ENCODE results near the gene PKM. TPM values are rescaled to one million over a fixed set of nuclear protein-coding genes. Genes with fewer than 3 reads are reported as not detected.

Gene PKM
- total and polyA plus RNA-seq, 4 donors = 12.9 to 61.2 (median 29.7) TPM

DNA sequence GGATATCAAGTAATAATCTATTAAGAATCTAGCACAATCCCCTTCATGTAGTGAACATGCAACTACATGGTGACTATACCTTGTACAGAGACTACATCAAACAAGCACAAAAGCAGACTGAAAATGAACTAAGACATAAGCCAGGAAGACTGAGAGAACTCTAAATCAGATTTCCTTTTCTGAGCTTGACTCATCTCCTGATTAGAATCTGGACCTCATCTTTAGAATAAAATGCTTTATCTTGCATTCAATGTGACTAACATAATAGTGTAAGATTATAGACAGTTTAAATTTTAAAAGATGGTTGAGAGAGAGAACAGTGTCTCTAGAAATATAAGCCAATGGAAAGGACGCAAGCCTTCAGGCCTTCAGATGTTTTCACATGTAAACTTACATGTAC is 17.5 kb upstream of the PKM start:
- H3K36me3 ChIP-seq (ENCODE audit: control insufficient read depth in 4 of 4, insufficient read depth in 3 of 4, low read depth in 1 of 4, low read length in 3 of 4) = peaks cover 1 to 54% (median 25%) of the 10 kb centered on the region in 4 donors
- no peaks in the 10 kb centered on the region for H3K9me3 ChIP-seq (ENCODE audit: control insufficient read depth in 4 of 4, low read length in 3 of 4)
- H3K4me3 ChIP-seq (ENCODE audit: low read depth in 1 of 3, low read length in 3 of 3) = no peak overlapping the region
- no peak for DNase-seq (ENCODE audit: low spot score)
- no peak overlapping the region for H3K9ac ChIP-seq (ENCODE audit: low read depth in 1 of 2, low read length in 2 of 2)
- H3K4me1 ChIP-seq (ENCODE audit: control insufficient read depth in 4 of 4, insufficient read depth in 4 of 4, low read length in 3 of 4) = no peaks in the 10 kb centered on the region
- TF ChIP-seq, protein P1, sequence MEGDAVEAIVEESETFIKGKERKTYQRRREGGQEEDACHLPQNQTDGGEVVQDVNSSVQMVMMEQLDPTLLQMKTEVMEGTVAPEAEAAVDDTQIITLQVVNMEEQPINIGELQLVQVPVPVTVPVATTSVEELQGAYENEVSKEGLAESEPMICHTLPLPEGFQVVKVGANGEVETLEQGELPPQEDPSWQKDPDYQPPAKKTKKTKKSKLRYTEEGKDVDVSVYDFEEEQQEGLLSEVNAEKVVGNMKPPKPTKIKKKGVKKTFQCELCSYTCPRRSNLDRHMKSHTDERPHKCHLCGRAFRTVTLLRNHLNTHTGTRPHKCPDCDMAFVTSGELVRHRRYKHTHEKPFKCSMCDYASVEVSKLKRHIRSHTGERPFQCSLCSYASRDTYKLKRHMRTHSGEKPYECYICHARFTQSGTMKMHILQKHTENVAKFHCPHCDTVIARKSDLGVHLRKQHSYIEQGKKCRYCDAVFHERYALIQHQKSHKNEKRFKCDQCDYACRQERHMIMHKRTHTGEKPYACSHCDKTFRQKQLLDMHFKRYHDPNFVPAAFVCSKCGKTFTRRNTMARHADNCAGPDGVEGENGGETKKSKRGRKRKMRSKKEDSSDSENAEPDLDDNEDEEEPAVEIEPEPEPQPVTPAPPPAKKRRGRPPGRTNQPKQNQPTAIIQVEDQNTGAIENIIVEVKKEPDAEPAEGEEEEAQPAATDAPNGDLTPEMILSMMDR (IDR thresholded peaks at IDR 0.05; ENCODE audit: low read depth, low read length, missing input control) = no peak
- TF ChIP-seq GABPA (IDR thresholded peaks at IDR 0.05 in 1 of 2, conservative IDR thresholded peaks at IDR 0.05 in 1 of 2) (no peak), JUND (IDR thresholded peaks at IDR 0.05) (no peak), NR2F2 (IDR thresholded peaks at IDR 0.05) (no peak), ZBTB33 (IDR thresholded peaks at IDR 0.05) (no peak), MAX (IDR thresholded peaks at IDR 0.05) (no peak), SP1 (IDR thresholded peaks at IDR 0.05) (no peak), EGR1 (IDR thresholded peaks at IDR 0.05; ENCODE audit: low read depth in 2 of 2) (no peak), HNF4G (IDR thresholded peaks at IDR 0.05) (no peak), FOXA1 (IDR thresholded peaks at IDR 0.05) (no peak), RXRA (IDR thresholded peaks at IDR 0.05) (no peak), HNF4A (conservative IDR thresholded peaks at IDR 0.05) (no peak), TAF1 (conservative IDR thresholded peaks at IDR 0.05) (no peak), RAD21 (IDR thresholded peaks at IDR 0.05) (no peak), YY1 (IDR thresholded peaks at IDR 0.05) (no peak), REST (IDR thresholded peaks at IDR 0.05) (no peak), FOXA2 (IDR thresholded peaks at IDR 0.05) (no peak)
- TF ChIP-seq, protein P2, sequence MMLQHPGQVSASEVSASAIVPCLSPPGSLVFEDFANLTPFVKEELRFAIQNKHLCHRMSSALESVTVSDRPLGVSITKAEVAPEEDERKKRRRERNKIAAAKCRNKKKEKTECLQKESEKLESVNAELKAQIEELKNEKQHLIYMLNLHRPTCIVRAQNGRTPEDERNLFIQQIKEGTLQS (IDR thresholded peaks at IDR 0.05) = no peak
- 97% methylated on average over 1 of the region's 1 CpG for whole genome bisulfite sequencing
- no peaks in the 10 kb centered on the region for H3K27me3 ChIP-seq (ENCODE audit: control insufficient read depth in 4 of 4, insufficient read depth in 4 of 4, low read length in 3 of 4)
- H3K27ac ChIP-seq (ENCODE audit: low read depth in 1 of 2, low read length in 2 of 2) = no peak overlapping the region
